ENCODE data around the gene OR5T1.

Gene OR5T1

DNA sequence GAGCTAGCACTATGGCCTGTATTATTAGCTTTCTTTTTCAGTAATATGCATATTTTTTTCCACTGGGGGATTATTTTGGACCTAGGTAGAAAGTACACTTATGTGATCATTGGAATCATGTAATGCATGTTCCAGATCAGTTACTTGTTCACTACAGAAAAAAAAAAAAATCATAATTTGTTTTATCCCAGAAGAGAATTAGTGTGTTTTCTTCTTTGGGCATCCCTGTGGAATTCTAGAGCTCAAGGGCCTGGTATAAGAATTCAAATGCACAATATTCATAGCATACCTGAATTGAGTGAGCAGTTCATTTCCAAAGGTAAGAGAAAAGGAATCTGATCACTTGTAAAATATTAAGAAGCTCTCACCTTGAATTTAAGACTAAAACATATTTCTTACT, at the start of gene OR5T1:
TSS of gene OR5T1 (plus strand) at position 301 of the 400 bp plus-strand sequence. CDS start 1,485 bp downstream, outside the sequence.
- no peak for DNase-seq (ENCODE audit: low read depth in 2 of 2)

DNA sequence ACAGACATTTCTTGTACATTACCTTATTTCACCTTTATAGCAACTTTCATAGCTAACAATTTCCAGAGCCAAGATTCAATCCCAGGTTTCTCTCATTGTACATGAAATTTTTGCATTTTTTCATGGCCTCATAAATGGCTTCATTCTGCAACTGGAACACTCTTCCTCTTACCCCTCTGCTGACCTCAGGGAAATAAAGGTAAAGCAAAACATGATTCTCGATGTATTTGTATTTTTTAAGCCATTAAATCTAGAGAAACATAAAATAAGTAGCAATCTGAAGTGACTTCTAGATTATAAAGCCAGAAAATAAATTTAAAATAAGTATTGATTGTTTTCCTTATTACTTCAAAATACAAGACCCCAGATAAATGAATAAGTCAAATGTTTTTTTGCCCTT, 39.8 kb upstream of the OR5T1 start, which contains the start of gene OR5T2:
TSS of gene OR5T2 (minus strand) at position 101 of the 400 bp plus-strand sequence. CDS start 1,193 bp downstream, outside the sequence.
- no peak for DNase-seq (ENCODE audit: low read depth in 2 of 2)

DNA sequence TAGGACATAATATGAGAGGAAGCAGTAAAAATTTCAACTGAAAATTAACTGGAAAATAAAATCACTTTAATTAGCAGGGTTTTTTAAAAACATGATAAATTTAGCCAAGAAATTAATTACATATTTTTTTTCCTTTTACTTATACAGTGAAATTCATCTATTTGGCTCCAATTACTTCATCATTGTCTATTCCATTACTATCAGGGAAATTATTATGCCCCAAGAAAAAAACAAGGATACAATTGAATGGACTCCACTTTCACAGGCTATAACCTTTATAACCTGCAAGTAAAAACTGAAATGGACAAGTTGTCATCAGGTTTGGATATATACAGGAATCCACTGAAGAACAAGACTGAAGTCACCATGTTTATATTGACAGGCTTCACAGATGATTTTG, 22.0 kb upstream of the OR5T1 start, which contains the start of gene OR5T3:
TSS of gene OR5T3 (plus strand) at position 301 of the 400 bp plus-strand sequence. CDS start at position 301, 0 bp downstream.
- DNase-seq (ENCODE audit: low read depth in 2 of 2), result no peak

DNA sequence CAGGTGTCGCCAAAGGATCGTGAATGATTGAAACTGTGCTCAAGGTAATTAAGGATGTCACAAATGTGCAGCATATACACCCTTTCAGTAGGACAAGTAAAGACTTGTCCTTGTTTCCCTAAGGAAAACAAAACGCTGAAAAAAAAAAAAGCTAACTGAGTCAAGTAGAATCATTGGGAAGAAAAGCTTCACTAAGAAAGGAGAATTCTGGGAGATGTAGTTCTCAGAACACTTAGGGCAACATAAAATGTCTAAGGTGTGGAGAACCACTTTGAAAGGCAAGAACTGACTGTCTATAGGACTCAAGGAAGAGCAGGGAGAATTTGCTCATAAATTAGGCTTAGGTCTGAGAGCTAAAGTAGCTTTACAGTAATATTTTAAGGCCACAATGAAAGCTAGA, 2.9 kb upstream of the OR5T1 start:
- DNase-seq (ENCODE audit: low read depth in 2 of 2), result no peak

DNA sequence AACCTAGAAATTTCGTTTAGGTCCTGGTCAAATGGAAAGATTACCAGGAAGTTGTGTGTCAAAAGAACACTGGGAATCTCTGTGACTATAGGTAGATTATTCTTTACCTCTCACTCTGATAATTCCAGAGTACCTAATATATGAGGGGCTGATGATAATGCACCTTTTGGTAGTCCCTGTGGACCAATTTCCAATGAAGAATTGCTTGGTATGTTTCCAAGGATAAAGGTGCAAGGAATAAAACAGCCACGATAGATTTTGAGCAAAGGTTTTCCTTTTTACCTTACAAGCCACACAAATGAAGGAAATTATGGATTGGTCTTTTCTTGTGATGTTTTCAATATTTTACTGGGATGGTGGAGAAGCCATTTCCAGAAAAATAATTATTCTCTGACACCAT, 18.2 kb downstream of the OR5T1 start, which contains the start of gene OR8H1:
TSS of gene OR8H1 (minus strand) at position 101 of the 400 bp plus-strand sequence. CDS start 1,192 bp downstream, outside the sequence.
- DNase-seq (ENCODE audit: low read depth in 2 of 2), result no peak

DNA sequence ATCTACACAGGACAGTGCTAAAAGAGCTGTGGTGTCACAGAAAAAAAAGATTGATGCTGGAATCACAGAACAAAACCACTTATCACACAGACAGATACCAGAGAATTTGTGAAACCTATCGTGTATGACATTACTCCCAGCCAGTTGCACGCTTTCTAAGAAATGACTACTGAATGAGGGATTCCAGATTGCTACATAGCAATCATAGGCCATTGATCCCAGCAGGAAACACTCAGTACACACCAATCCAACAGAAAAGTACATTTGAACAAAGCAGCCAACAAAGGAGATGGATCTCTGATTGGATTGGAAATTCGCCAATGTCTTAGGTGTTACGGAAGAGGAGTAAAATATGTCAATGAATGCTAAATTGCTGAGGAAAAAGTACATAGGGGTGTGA, 22.9 kb downstream of the OR5T1 start:
- no peak for DNase-seq (ENCODE audit: low read depth in 2 of 2)

DNA sequence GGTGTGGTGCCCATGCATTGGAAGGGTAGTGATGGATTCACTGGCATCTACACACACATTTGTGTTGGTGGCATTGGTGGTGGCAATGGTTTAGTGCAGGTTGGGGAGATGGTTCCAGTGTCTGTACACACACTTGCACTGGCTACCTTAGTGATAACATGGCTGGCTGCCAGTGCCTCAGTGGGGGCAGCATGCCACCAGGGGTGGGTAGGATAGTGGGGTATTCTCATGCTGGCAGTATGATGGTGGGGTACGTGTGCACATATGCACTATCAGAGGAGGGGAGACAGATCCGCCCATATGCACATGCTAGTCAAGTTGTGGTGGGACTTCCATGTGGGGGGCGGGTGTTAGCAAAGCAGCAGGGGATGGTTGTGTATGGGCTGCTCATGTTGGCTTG, 33.9 kb downstream of the OR5T1 start:
- no peak for DNase-seq (ENCODE audit: low read depth in 2 of 2)

DNA sequence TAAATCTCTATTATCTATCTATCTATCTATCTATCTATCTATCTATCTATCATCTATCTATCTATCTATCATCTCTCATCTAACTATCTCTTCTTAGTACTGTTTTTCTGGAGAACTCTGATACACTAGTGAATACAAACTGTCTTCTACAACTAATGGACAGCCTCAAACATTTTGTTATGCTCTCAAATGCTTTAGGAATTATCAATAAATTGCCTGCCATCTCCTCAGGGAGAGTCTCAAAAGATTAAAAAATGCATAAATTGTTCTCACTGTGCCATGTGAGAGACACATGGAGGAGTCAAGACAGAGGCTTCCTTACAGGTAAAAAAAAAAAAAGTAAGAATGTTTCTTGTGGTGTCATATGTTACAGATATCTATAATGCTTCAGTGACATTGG, 40.9 kb downstream of the OR5T1 start, which contains the start of gene OR8K3:
TSS of gene OR8K3 (plus strand) at position 301 of the 400 bp plus-strand sequence. CDS start 3,163 bp downstream, outside the sequence.
- DNase-seq (ENCODE audit: low read depth in 2 of 2), result no peak

All from stimulated activated CD8-positive, alpha-beta memory T cell treated with anti-CD3 and anti-CD28 coated beads, Interleukin-15, amount 100 ng/mL, for 4 hours (primary cell).